H1 (cell line): Measurements from ENCODE around the gene JOSD2. TPM values are rescaled to one million over a fixed set of nuclear protein-coding genes. Genes with fewer than 3 reads are reported as not detected.

Experiments
- CTCF ChIA-PET: fragments of 300-600 bp; sonication (Branson Sonifier 250); formaldehyde crosslinking; loops from one replicate; lab custom pipeline; 2021; ENCODE audit not compliant: partially characterized antibody; lab: Charles Lee
- POLR2A ChIA-PET: fragments of 300-600 bp; sonication (Branson Sonifier 250); formaldehyde crosslinking; loops from one replicate; lab custom pipeline; 2021; ENCODE audit warnings: inconsistent platforms; ENCODE audit not compliant: partially characterized antibody; lab: Charles Lee
- DNase-seq, 2 experiments: peaks; one replicate each; pipeline versions ENCODE4 v3.0.0 to v3.0.0-alpha.2; 2010 to 2022; ENCODE audit warnings: low spot score in 2 of 2, low read depth in 1 of 2, mixed read lengths in 1 of 2
- FAIRE-seq: peaks from 2 replicates; lab custom pipeline; 2011; peaks lifted over from hg19 to GRCh38; lab: Jason Lieb, UNC
- H2AFZ ChIP-seq: 2 replicates; pipeline ENCODE4 v1.8.1; 2012; ENCODE audit warnings: low read length, inconsistent platforms
- H2AK5ac ChIP-seq: 2 replicates; pipeline ENCODE4 v1.6.1; 2013; ENCODE audit warnings: low read depth, low read length
- H2BK120ac ChIP-seq: replicated peaks from 2 replicates; pipeline ENCODE3; 2013; ENCODE audit warnings: low read depth, low read length, inconsistent platforms
- H2BK12ac ChIP-seq: 2 replicates; pipeline ENCODE4 v1.6.1; 2013; ENCODE audit warnings: low read depth, low read length
- H2BK15ac ChIP-seq: 2 replicates; pipeline ENCODE4 v1.6.1; 2013; ENCODE audit warnings: low read length
- H2BK20ac ChIP-seq: 2 replicates; pipeline ENCODE4 v1.6.1; 2013; ENCODE audit warnings: low read length
- H2BK5ac ChIP-seq: 2 replicates; pipeline ENCODE4 v1.6.1; 2013; ENCODE audit warnings: low read depth, low read length
- H3K14ac ChIP-seq: 2 replicates; pipeline ENCODE4 v1.6.1; 2013; ENCODE audit warnings: inconsistent platforms; ENCODE audit not compliant: insufficient read length
- H3K18ac ChIP-seq: 2 replicates; pipeline ENCODE4 v1.6.1; 2013; ENCODE audit warnings: low read length; ENCODE audit errors: extremely low read depth
- H3K23ac ChIP-seq: 2 replicates; pipeline ENCODE4 v1.6.1; 2013; ENCODE audit warnings: inconsistent platforms; ENCODE audit not compliant: insufficient read length
- H3K23me2 ChIP-seq: 2 replicates; pipeline ENCODE4 v1.6.1; 2013; ENCODE audit warnings: low read depth, low read length
- H3K27ac ChIP-seq: 2 replicates; pipeline ENCODE4 v1.6.1; 2011; ENCODE audit warnings: low read depth, low read length, inconsistent platforms
- H3K27me3 ChIP-seq, 4 experiments: replicated peaks in 1 of 4; 1 replicate in 1 of 4; 2 replicates in 3 of 4; pipeline versions ENCODE4 v1.6.1 to v1.8.1; 2011 to 2013; ENCODE audit warnings: low read length in 3 of 4, mild to moderate bottlenecking in 3 of 4, inconsistent platforms in 2 of 4, mixed read lengths in 2 of 4, moderate library complexity in 1 of 4; ENCODE audit not compliant: control insufficient read depth in 3 of 4, insufficient read depth in 3 of 4; ENCODE audit errors: extremely low read depth in 1 of 4
- H3K36me3 ChIP-seq, 4 experiments: 2 replicates each; pipeline versions ENCODE4 v1.6.1 to v1.8.1; 2011 to 2013; ENCODE audit warnings: mild to moderate bottlenecking in 4 of 4, low read length in 3 of 4, moderate library complexity in 2 of 4, control low read depth in 1 of 4, inconsistent platforms in 1 of 4; ENCODE audit not compliant: insufficient read depth in 4 of 4, control insufficient read depth in 2 of 4
- H3K4ac ChIP-seq: replicated peaks from 2 replicates; pipeline ENCODE3; 2013; ENCODE audit warnings: low read length, low read depth, mixed read lengths, inconsistent platforms; ENCODE audit not compliant: insufficient read length
- H3K4me1 ChIP-seq, 4 experiments: replicated peaks in 1 of 4; 1 replicate in 1 of 4; 2 replicates in 3 of 4; pipeline versions ENCODE4 v1.6.1 to v1.8.1; 2011 to 2013; ENCODE audit warnings: low read length in 3 of 4, inconsistent platforms in 2 of 4, mixed read lengths in 1 of 4; ENCODE audit not compliant: insufficient read depth in 4 of 4, control insufficient read depth in 3 of 4
- H3K4me2 ChIP-seq, 2 experiments: 2 replicates each; pipeline versions ENCODE4 v1.6.1 to v1.8.1; 2011 to 2013; ENCODE audit warnings: low read depth in 2 of 2, low read length in 2 of 2, control low read depth in 1 of 2, inconsistent platforms in 1 of 2, mild to moderate bottlenecking in 1 of 2; ENCODE audit not compliant: insufficient read depth in 1 of 2
- H3K4me3 ChIP-seq, 4 experiments: fragments of 200-600, 300-600 bp in 1 of 4; sonication (generic), shearing (Covaris generic), sonication (Bioruptor Twin) in 1 of 4; 2 replicates each; pipeline versions ENCODE4 v1.5.1 to v1.8.1; 2011 to 2016; ENCODE audit warnings: low read length in 4 of 4, low read depth in 3 of 4, control low read depth in 2 of 4, inconsistent platforms in 2 of 4, mild to moderate bottlenecking in 2 of 4, mixed read lengths in 1 of 4, moderate library complexity in 1 of 4; ENCODE audit not compliant: insufficient read depth in 2 of 4; ENCODE audit errors: extremely low read depth in 1 of 4
- H3K56ac ChIP-seq: replicated peaks from 2 replicates; pipeline ENCODE3; 2013; ENCODE audit warnings: low read depth, mild to moderate bottlenecking, mixed read lengths, low read length, inconsistent platforms; ENCODE audit not compliant: insufficient read length
- H3K79me1 ChIP-seq: 2 replicates; pipeline ENCODE4 v1.6.1; 2013; ENCODE audit warnings: low read depth, low read length, control low read depth
- H3K79me2 ChIP-seq, 2 experiments: 2 replicates each; pipeline versions ENCODE4 v1.6.1 to v1.8.1; 2012 to 2013; ENCODE audit warnings: low read length in 2 of 2, mild to moderate bottlenecking in 2 of 2, inconsistent platforms in 1 of 2; ENCODE audit not compliant: insufficient read depth in 2 of 2, control insufficient read depth in 1 of 2
- H3K9ac ChIP-seq, 4 experiments: replicated peaks in 1 of 4; 1 replicate in 1 of 4; 2 replicates in 3 of 4; pipeline versions ENCODE4 v1.6.1 to v1.8.1; 2011 to 2013; ENCODE audit warnings: low read depth in 3 of 4, low read length in 3 of 4, control low read depth in 2 of 4, mild to moderate bottlenecking in 2 of 4, moderate library complexity in 2 of 4, inconsistent platforms in 1 of 4; ENCODE audit errors: extremely low read depth in 1 of 4
- H3K9me3 ChIP-seq, 2 experiments: 2 replicates each; pipeline versions ENCODE4 v1.6.1 to v1.8.1; 2012 to 2013; ENCODE audit warnings: mild to moderate bottlenecking in 2 of 2, moderate library complexity in 2 of 2, control low read depth in 1 of 2, inconsistent platforms in 1 of 2, low read depth in 1 of 2, low read length in 1 of 2, mixed read lengths in 1 of 2; ENCODE audit not compliant: insufficient read depth in 2 of 2
- H4K20me1 ChIP-seq, 2 experiments: replicated peaks in 1 of 2; 2 replicates each; pipeline versions ENCODE3 to v1.8.1; 2011 to 2013; ENCODE audit warnings: inconsistent platforms in 2 of 2, low read length in 2 of 2, mild to moderate bottlenecking in 1 of 2; ENCODE audit not compliant: insufficient read depth in 2 of 2, control insufficient read depth in 1 of 2
- H4K5ac ChIP-seq: 2 replicates; pipeline ENCODE4 v1.6.1; 2013; ENCODE audit warnings: low read length, low read depth, mixed read lengths, inconsistent platforms; ENCODE audit not compliant: insufficient read length
- H4K8ac ChIP-seq: 2 replicates; pipeline ENCODE4 v1.8.0; 2013; ENCODE audit warnings: mild to moderate bottlenecking, moderate library complexity, low read length, inconsistent platforms; ENCODE audit not compliant: insufficient read depth; ENCODE audit errors: extremely low read depth
- H4K91ac ChIP-seq: replicated peaks from 2 replicates; pipeline ENCODE3; 2013; ENCODE audit warnings: low read length, mixed read lengths, inconsistent platforms; ENCODE audit not compliant: insufficient read length
- ATF2 ChIP-seq: IDR thresholded peaks from 2 replicates; pipeline ENCODE4 v1.6.1; 2012; ENCODE audit warnings: low read length, inconsistent platforms
- BACH1 ChIP-seq: IDR thresholded peaks from 2 replicates; pipeline ENCODE4 v1.6.1; 2012; ENCODE audit warnings: low read length, improper control_type of control experiment
- CBX8 ChIP-seq: fragments of 300-800, 300-1000 bp; sonication (generic); IDR thresholded peaks from 2 replicates; pipeline ENCODE4 v1.7.1; 2016; ENCODE audit warnings: low read depth, low read length, borderline replicate concordance
- E2F6 ChIP-seq: IDR thresholded peaks from 2 replicates; pipeline ENCODE4 v1.6.1; 2012; ENCODE audit warnings: inconsistent platforms
- EZH2 ChIP-seq: fragments of 200-600 bp; sonication (generic); IDR thresholded peaks from 2 replicates; pipeline ENCODE4 v1.7.1; 2012; ENCODE audit warnings: low read depth, mild to moderate bottlenecking, moderate library complexity, low read length, inconsistent platforms; ENCODE audit not compliant: severe bottlenecking
- FOSL1 ChIP-seq: IDR thresholded peaks from 2 replicates; pipeline ENCODE4 v1.6.1; 2011; ENCODE audit warnings: mild to moderate bottlenecking, low read depth, low read length, moderate library complexity; ENCODE audit not compliant: insufficient read depth
- MAX ChIP-seq: IDR thresholded peaks from 2 replicates; pipeline ENCODE4 v1.6.1; 2012; ENCODE audit warnings: inconsistent platforms
- NANOG ChIP-seq: IDR thresholded peaks from 2 replicates; pipeline ENCODE4 v1.6.1; 2011; ENCODE audit warnings: low read length, low read depth, mild to moderate bottlenecking, inconsistent platforms; ENCODE audit not compliant: insufficient read depth, poor library complexity, severe bottlenecking
- RFX5 ChIP-seq: IDR thresholded peaks from 2 replicates; pipeline ENCODE4 v1.6.1; 2011; ENCODE audit warnings: low read depth, low read length, improper control_type of control experiment, borderline replicate concordance
- SP1 ChIP-seq: IDR thresholded peaks from 2 replicates; pipeline ENCODE4 v1.6.1; 2011; ENCODE audit warnings: low read depth, low read length
- TAF1 ChIP-seq: IDR thresholded peaks from 2 replicates; pipeline ENCODE4 v1.6.1; 2011; ENCODE audit warnings: mild to moderate bottlenecking, low read depth, low read length
- WGBS, 2 experiments: shearing (Covaris generic) in 1 of 2; methylation state at CpG; one replicate each; pipeline versions ENCODE4 v1.1.6 to v1.1.7; 2013 to 2015; ENCODE audit warnings: low lambda C conversion rate in 2 of 2, mixed read lengths in 2 of 2, inconsistent platforms in 1 of 2, low coverage in 1 of 2, missing lambda C conversion rate in 1 of 2; ENCODE audit not compliant: insufficient replicate concordance in 2 of 2, insufficient coverage in 1 of 2, insufficient read length in 1 of 2; ENCODE audit errors: extremely low coverage in 1 of 2, missing lambda C conversion rate in 1 of 2; 5-methylcytosine and 5-hydroxymethylcytosine counted together
- polyA plus RNA-seq, 7 experiments: library from polyadenylated mRNA; depleted of rRNA in 3 of 7; stranded (reverse) in 5 of 7; unstranded in 2 of 7; fragments of >200 nt in 5 of 7; fragments of 200-250 nt in 2 of 7; gene quantifications; 1 replicate in 5 of 7; 2 replicates in 1 of 7; 4 replicates in 1 of 7; pipeline versions ENCODE4 v1.2.1 to v1.2.3, GENCODE V29; 2011 to 2013; ENCODE audit warnings: missing spikeins in 2 of 7, mixed read lengths in 2 of 7
- total RNA-seq: library from RNA; stranded (reverse); fragmentation: NEBNext Ultra II Directional; extraction: Animal tissue kit (Norgen Biotek cat#: 25700); gene quantifications from 2 replicates; pipeline ENCODE4 v1.2.1, GENCODE V29; 2021

JOSD2 gene
- total and polyA plus RNA-seq, 2 of the 8 experiments (the other 6 are each of a cell fraction or from before 2014, with no cell fraction given) = 1.9 to 6.6 TPM

GRCh38 chr19:50501186-50501567 is 9.8 kb downstream of the JOSD2 start:
- no peak overlapping the region; a peak in 1 of 4 replicates for H3K4me2 ChIP-seq
- no peak for FAIRE-seq
- POLR2A ChIA-PET = interaction anchor here (0.7 to 1.7 kb wide), 5 partner anchors 8 to 44 kb away, joined by 3 to 9 read pairs (median 3); partner anchors contain the start of gene JOSD2
- no peak overlapping the region for H4K5ac ChIP-seq
- no peak overlapping the region for H4K91ac ChIP-seq
- no peaks in the 10 kb centered on the region for H3K9me3 ChIP-seq
- no peak overlapping the region for H3K23ac ChIP-seq
- H4K20me1 ChIP-seq = no peaks in the 10 kb centered on the region
- peaks cover 1 to 38% (median 33%) of the 10 kb centered on the region in 4 experiments for H3K27me3 ChIP-seq
- WGBS, 2 experiments = 77% methylated on average over 11 of the region's 12 CpGs; no CpG with 5 or more reads in 1 of the 2 experiments
- no peak overlapping the region for H3K4me3 ChIP-seq
- CTCF ChIA-PET = interaction anchor here (0.5 to 2.4 kb wide), 7 partner anchors 14 to 258 kb away, joined by 3 to 7 read pairs (median 3); no protein-coding TSS in a partner anchor
- no peak overlapping the region for H3K18ac ChIP-seq
- H3K23me2 ChIP-seq = peaks cover 3% of the 10 kb centered on the region; the same call in 1 of the 2 replicates
- H2BK5ac ChIP-seq = no peak overlapping the region
- no peak overlapping the region for H3K27ac ChIP-seq
- no peaks in the 10 kb centered on the region for H3K36me3 ChIP-seq
- no peak overlapping the region for H3K14ac ChIP-seq
- H3K9ac ChIP-seq = no peak overlapping the region
- DNase-seq = no peak
- H2BK20ac ChIP-seq = no peak overlapping the region; the same call in 1 of the 2 replicates
- H3K79me1 ChIP-seq = no peaks in the 10 kb centered on the region; the same call in 1 of the 2 replicates
- H2AK5ac ChIP-seq = no peak overlapping the region
- peaks cover 0 to 9% (median 3%) of the 10 kb centered on the region in 4 experiments; a peak in 5 of 7 replicates for H3K4me1 ChIP-seq
- H2BK12ac ChIP-seq = no peak overlapping the region
- H4K8ac ChIP-seq = peak overlapping the region; percentile 2; the same call in 1 of the 2 replicates
- H2BK15ac ChIP-seq = no peak overlapping the region
- H3K56ac ChIP-seq = no peak overlapping the region
- H3K4ac ChIP-seq = no peak overlapping the region
- no peaks in the 10 kb centered on the region for H3K79me2 ChIP-seq
- H2BK120ac ChIP-seq = no peak overlapping the region
- H2AFZ ChIP-seq = no peak overlapping the region
- TF ChIP-seq FOSL1 (no peak), MAX (no peak), SP1 (no peak), EZH2 (no peak), NANOG (no peak), ATF2 (no peak), TAF1 (no peak), BACH1 (no peak), CBX8 (no peak), RFX5 (no peak), E2F6 (no peak)
